K562 (cell line): Measurements from ENCODE around the gene RBM19. TPM values are rescaled to one million over a fixed set of nuclear protein-coding genes. Genes with fewer than 3 reads are reported as not detected.

Source experiments
- BCLAF1 ChIP-seq, 2 experiments: fragments of 450-650 bp in 1 of 2; IDR thresholded peaks; 2 replicates each; pipeline ENCODE4 v1.6.1; 2011 to 2017; ENCODE audit warnings: low read depth in 2 of 2, antibody characterized with exemption in 1 of 2, borderline replicate concordance in 1 of 2, low read length in 1 of 2, mild to moderate bottlenecking in 1 of 2, mixed read lengths in 1 of 2; ENCODE audit not compliant: control insufficient read depth in 1 of 2
- BRCA1 ChIP-seq, 2 experiments: fragments of 450-650 bp in 1 of 2; sonication (generic) in 1 of 2; formaldehyde crosslinking in 1 of 2; IDR thresholded peaks; 2 replicates each; pipeline versions ENCODE4 v1.5.0 to v1.6.1; 2017 to 2020; ENCODE audit warnings: mild to moderate bottlenecking in 1 of 2, missing genetic modification reagents in 1 of 2
- BRF1 ChIP-seq: IDR thresholded peaks from 3 replicates; pipeline ENCODE4 v1.6.1; 2011; ENCODE audit warnings: borderline replicate concordance, mild to moderate bottlenecking; ENCODE audit not compliant: insufficient read length; ENCODE audit errors: extremely low read depth
- HOMEZ ChIP-seq: fragments of 250-450 bp; sonication (Bioruptor Pico); IDR thresholded peaks from 2 replicates; pipeline ENCODE4 v1.4.0; 2020; ENCODE audit warnings: mild to moderate bottlenecking, moderate library complexity
- JUNB ChIP-seq: fragments of 450-650 bp; formaldehyde crosslinking; conservative IDR thresholded peaks from 2 replicates; pipeline ENCODE4 v1.4.0; 2020; ENCODE audit warnings: mild to moderate bottlenecking
- MECOM ChIP-seq: fragments of 250-450 bp; sonication (Bioruptor Pico); IDR thresholded peaks from 2 replicates; pipeline ENCODE4 v1.8.0; 2022; ENCODE audit warnings: inconsistent platforms
- MYNN ChIP-seq, 2 experiments: sonication (generic); formaldehyde crosslinking in 1 of 2; IDR thresholded peaks; 2 replicates each; pipeline versions ENCODE4 v1.5.0 to v1.6.1; 2016 to 2020; ENCODE audit warnings: antibody characterized with exemption in 1 of 2, missing genetic modification reagents in 1 of 2
- SMC3 ChIP-seq: conservative IDR thresholded peaks from 2 replicates; pipeline ENCODE4 v1.6.1; 2011; ENCODE audit warnings: low read depth, low read length, improper control_type of control experiment; ENCODE audit not compliant: insufficient read depth
- SRF ChIP-seq, 2 experiments: fragments of 250-450, 450-650 bp in 1 of 2; sonication (Bioruptor Pico) in 1 of 2; sonication (generic) in 1 of 2; formaldehyde crosslinking; IDR thresholded peaks; 2 replicates each; pipeline versions ENCODE4 v1.5.0 to v1.5.1; 2020 to 2022; ENCODE audit warnings: mild to moderate bottlenecking in 1 of 2, missing genetic modification reagents in 1 of 2
- TRIM28 ChIP-seq: fragments of 450-650 bp; IDR thresholded peaks from 2 replicates; pipeline ENCODE4 v1.6.1; 2017
- ZBTB17 ChIP-seq: fragments of 450-650 bp; formaldehyde crosslinking; IDR thresholded peaks from 2 replicates; pipeline ENCODE4 v1.4.0; 2020; ENCODE audit warnings: mild to moderate bottlenecking
- ZNF3 ChIP-seq: fragments of 250-450 bp; sonication (Bioruptor Pico); IDR thresholded peaks from 2 replicates; pipeline ENCODE4 v1.5.0; 2021; ENCODE audit warnings: mild to moderate bottlenecking, moderate library complexity
- ZNF57 ChIP-seq: fragments of 450-650 bp; formaldehyde crosslinking; IDR thresholded peaks from 2 replicates; pipeline ENCODE4 v1.4.0; 2020; ENCODE audit warnings: mild to moderate bottlenecking, moderate library complexity
- polyA plus RNA-seq, 8 experiments: library from polyadenylated mRNA; depleted of rRNA in 4 of 8; stranded (reverse) in 5 of 8; unstranded in 3 of 8; fragments of >200 nt; fragmentation: Nextera tagmentation in 2 of 8; fragmentation: Illumina TruSeq in 1 of 8; extraction: Ambion mirVana in 2 of 8; extraction: Trizol in 1 of 8; gene quantifications; 2 replicates each; pipeline versions ENCODE4 v1.2.1 to v1.2.3, GENCODE V29; 2011 to 2014; ENCODE audit warnings: inconsistent platforms in 1 of 8, missing spikeins in 1 of 8
- total RNA-seq, 7 experiments: library from RNA; depleted of rRNA in 6 of 7; stranded (reverse); fragments of >200 nt in 6 of 7; fragmentation: Illumina TruSeq in 2 of 7; extraction: Trizol in 2 of 7; gene quantifications; 2 replicates each; pipeline versions ENCODE4 v1.2.1 to v1.2.3, GENCODE V29; 2011 to 2021; ENCODE audit warnings: low replicate concordance in 1 of 7
- TF ChIP-seq, protein P1 (sequence below): sonication (generic); formaldehyde crosslinking; IDR thresholded peaks from 2 replicates; pipeline ENCODE4 v1.8.0; 2022; ENCODE audit warnings: mild to moderate bottlenecking, missing genetic modification reagents
- TF ChIP-seq, protein P2 (sequence below), 2 experiments: fragments of 150-350 bp in 1 of 2; IDR thresholded peaks; 2 replicates each; pipeline ENCODE4 v1.6.1; 2012 to 2016; ENCODE audit warnings: low read depth in 2 of 2, low read length in 2 of 2, mild to moderate bottlenecking in 1 of 2, moderate library complexity in 1 of 2

The RBM19 gene
- total and polyA plus RNA-seq, 9 of the 15 experiments (the other 6 are each of a cell fraction or from before 2014, with no cell fraction given), result 16.0 to 58.4 (median 37.9) TPM

DNA sequence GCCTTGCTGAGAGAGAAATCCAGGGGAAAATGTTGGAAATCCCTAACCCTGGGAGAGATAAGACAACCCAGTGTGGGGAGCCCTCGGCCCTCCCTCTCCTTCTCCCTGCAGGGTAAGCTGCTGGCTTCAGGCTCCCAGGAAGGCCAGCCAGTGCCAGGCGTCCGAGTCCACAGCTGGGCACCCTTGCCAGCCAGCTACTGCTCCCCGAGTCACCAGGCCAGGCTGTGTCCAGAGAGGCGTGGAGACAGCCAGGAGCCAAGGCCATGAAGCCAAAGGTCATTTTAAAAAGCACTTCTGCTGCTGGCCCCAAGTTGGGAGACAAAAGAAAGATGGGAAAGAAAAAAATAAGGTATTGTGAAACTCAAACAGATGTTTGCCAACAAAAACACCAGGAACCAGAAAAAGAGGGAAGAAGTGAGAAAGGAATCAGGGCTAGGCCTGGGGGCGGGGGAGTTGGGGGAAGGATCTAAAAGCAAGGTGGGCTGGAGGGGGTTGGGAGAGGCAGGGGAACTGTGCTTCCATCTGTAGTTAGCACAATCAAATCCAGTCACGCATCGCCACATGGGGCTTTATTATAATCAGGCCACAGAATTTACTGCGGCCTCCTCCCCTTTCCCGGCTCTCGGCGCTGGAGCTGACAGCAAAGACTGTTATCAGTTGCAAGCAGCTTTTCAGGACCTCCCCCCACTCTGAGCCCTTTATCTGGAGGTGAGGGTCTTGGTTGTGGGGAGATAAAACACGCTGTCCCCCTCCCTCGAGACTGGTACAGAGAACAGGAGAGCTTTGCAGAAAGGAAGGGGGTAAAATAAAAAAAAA, 33.5 kb downstream of the RBM19 start (continued):
- TF ChIP-seq SRF (CRISPR knock-in tag; IDR thresholded peaks at IDR 0.05), result no peak
- TF ChIP-seq ZNF57, result no peak
- no peak for TF ChIP-seq BRF1
- no peak for TF ChIP-seq MECOM (CRISPR knock-in tag)
- no peak; the same call in 1 of the 2 replicates for TF ChIP-seq ZBTB17
- 0 out of 2 replicates have a peak, but pooled peaks have one; percentile 67 for TF ChIP-seq MYNN (IDR thresholded peaks at IDR 0.05)
- TF ChIP-seq MYNN (CRISPR knock-in tag; IDR thresholded peaks at IDR 0.05), result no peak
- no peak for TF ChIP-seq SMC3
- no peak for TF ChIP-seq ZNF3
- no peak for TF ChIP-seq HOMEZ (CRISPR knock-in tag)
- no peak for TF ChIP-seq TRIM28
- TF ChIP-seq, protein P1, sequence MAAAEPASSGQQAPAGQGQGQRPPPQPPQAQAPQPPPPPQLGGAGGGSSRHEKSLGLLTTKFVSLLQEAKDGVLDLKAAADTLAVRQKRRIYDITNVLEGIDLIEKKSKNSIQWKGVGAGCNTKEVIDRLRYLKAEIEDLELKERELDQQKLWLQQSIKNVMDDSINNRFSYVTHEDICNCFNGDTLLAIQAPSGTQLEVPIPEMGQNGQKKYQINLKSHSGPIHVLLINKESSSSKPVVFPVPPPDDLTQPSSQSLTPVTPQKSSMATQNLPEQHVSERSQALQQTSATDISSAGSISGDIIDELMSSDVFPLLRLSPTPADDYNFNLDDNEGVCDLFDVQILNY, result no peak
- TF ChIP-seq JUNB, result no peak
- TF ChIP-seq BRCA1 (IDR thresholded peaks at IDR 0.05), result no peak
- no peak for TF ChIP-seq BRCA1 (CRISPR knock-in tag; IDR thresholded peaks at IDR 0.05)
- TF ChIP-seq BCLAF1 (IDR thresholded peaks at IDR 0.05; ENCODE audit: borderline replicate concordance in 1 of 2, control insufficient read depth in 1 of 2, low read depth in 2 of 2, low read length in 1 of 2), result no peak
- TF ChIP-seq, protein P2, sequence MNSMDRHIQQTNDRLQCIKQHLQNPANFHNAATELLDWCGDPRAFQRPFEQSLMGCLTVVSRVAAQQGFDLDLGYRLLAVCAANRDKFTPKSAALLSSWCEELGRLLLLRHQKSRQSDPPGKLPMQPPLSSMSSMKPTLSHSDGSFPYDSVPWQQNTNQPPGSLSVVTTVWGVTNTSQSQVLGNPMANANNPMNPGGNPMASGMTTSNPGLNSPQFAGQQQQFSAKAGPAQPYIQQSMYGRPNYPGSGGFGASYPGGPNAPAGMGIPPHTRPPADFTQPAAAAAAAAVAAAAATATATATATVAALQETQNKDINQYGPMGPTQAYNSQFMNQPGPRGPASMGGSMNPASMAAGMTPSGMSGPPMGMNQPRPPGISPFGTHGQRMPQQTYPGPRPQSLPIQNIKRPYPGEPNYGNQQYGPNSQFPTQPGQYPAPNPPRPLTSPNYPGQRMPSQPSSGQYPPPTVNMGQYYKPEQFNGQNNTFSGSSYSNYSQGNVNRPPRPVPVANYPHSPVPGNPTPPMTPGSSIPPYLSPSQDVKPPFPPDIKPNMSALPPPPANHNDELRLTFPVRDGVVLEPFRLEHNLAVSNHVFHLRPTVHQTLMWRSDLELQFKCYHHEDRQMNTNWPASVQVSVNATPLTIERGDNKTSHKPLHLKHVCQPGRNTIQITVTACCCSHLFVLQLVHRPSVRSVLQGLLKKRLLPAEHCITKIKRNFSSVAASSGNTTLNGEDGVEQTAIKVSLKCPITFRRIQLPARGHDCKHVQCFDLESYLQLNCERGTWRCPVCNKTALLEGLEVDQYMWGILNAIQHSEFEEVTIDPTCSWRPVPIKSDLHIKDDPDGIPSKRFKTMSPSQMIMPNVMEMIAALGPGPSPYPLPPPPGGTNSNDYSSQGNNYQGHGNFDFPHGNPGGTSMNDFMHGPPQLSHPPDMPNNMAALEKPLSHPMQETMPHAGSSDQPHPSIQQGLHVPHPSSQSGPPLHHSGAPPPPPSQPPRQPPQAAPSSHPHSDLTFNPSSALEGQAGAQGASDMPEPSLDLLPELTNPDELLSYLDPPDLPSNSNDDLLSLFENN (IDR thresholded peaks at IDR 0.05; ENCODE audit: low read depth in 2 of 2, low read length in 2 of 2), result peak in 1 of 2 experiments; percentile 95; a peak in 2 of 4 replicates
